Thyroid gland (tissue), 4 donors: Measurements from ENCODE around the gene ATP8A1. TPM values are rescaled to one million over a fixed set of nuclear protein-coding genes. Genes with fewer than 3 reads are reported as not detected.

Source experiments
- DNase-seq, 2 donors: peaks; one replicate each; pipeline ENCODE4 v3.0.0-alpha.2; 2019
- H3K27ac ChIP-seq, 3 donors: fragments of 200-600 bp; sonication (generic); 1 replicate in 2 of 3; 2 replicates in 1 of 3; pipeline ENCODE4 v1.5.1; 2016 to 2019; ENCODE audit warnings: mild to moderate bottlenecking in 1 of 3, moderate library complexity in 1 of 3
- H3K27me3 ChIP-seq: fragments of 200-600 bp; sonication (generic); one replicate; pipeline ENCODE4 v1.5.1; 2019
- H3K36me3 ChIP-seq, 2 donors: fragments of 200-600 bp; sonication (generic); one replicate each; pipeline ENCODE4 v1.5.1; 2016 to 2019
- H3K4me1 ChIP-seq, 2 donors: fragments of 200-600 bp; sonication (generic); one replicate each; pipeline ENCODE4 v1.5.1; 2017 to 2019
- H3K4me3 ChIP-seq, 3 donors: fragments of 200-600 bp; sonication (generic); replicated peaks in 1 of 3; 1 replicate in 2 of 3; 2 replicates in 1 of 3; pipeline ENCODE4 v1.5.1; 2016; ENCODE audit warnings: mild to moderate bottlenecking in 1 of 3
- H3K9me3 ChIP-seq: fragments of 200-600 bp; sonication (generic); one replicate; pipeline ENCODE4 v1.5.1; 2017
- POLR2A ChIP-seq, 2 donors: fragments of 450-650 bp; IDR thresholded peaks; one replicate each; pipeline ENCODE4 v1.6.1; 2017; ENCODE audit warnings: antibody characterized with exemption in 2 of 2, mild to moderate bottlenecking in 2 of 2, moderate library complexity in 1 of 2
- WGBS, 2 donors: methylation state at CpG; one replicate each; pipeline ENCODE4 v1.1.5; 2017; 5-methylcytosine and 5-hydroxymethylcytosine counted together
- intact Hi-C: fragments of 100-400 bp; cut with DNase I; formaldehyde crosslinking; loops from one replicate; pipeline ENCODE4 v1.15.1; 2023
- total RNA-seq, 4 donors: library from RNA; depleted of rRNA; stranded (reverse); fragments of >200 nt; gene quantifications; one replicate each; pipeline ENCODE4 v1.2.3, GENCODE V29; 2016
- TF ChIP-seq, protein P1 (sequence below), 6 experiments: fragments of 200-600 bp in 3 of 6; fragments of 450-650 bp in 3 of 6; sonication (generic) in 3 of 6; IDR thresholded peaks; one replicate each; pipeline ENCODE4 v1.5.1; 2016 to 2019; ENCODE audit warnings: antibody characterized with exemption in 6 of 6, mild to moderate bottlenecking in 2 of 6, inconsistent platforms in 1 of 6, moderate library complexity in 1 of 6

The ATP8A1 gene
- total RNA-seq, 4 donors from 2014 or later: 191 to 274 (median 245) TPM

DNA sequence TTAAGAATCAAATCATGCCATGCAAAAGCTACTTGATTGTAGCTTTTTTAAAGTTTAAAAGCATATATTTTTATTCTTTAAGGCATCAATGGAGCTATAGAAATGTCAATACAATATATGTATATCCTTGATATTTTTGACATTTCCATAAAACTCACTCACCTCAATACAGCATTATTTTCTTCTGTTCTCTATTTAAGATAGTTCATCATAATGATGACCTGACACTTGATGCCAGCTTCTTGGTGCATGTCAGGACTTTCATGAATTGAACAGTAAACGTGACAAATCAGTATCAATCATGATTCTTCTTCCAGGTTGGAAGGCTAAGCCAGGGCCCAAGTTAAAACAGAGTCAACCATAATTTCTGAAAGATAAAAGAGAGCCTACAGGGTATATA lies 33.6 kb upstream of the ATP8A1 start:
- Histone ChIP-seq H3K27me3 (no peaks in the 10 kb centered on the region), H3K27ac (no peak overlapping the region), H3K9me3 (no peaks in the 10 kb centered on the region), H3K4me1 (no peaks in the 10 kb centered on the region), H3K36me3 (no peaks in the 10 kb centered on the region), H3K4me3 (no peak overlapping the region)
- no peak for DNase-seq
- TF ChIP-seq POLR2A (IDR thresholded peaks at IDR 0.05): no peak
- TF ChIP-seq, protein P1, sequence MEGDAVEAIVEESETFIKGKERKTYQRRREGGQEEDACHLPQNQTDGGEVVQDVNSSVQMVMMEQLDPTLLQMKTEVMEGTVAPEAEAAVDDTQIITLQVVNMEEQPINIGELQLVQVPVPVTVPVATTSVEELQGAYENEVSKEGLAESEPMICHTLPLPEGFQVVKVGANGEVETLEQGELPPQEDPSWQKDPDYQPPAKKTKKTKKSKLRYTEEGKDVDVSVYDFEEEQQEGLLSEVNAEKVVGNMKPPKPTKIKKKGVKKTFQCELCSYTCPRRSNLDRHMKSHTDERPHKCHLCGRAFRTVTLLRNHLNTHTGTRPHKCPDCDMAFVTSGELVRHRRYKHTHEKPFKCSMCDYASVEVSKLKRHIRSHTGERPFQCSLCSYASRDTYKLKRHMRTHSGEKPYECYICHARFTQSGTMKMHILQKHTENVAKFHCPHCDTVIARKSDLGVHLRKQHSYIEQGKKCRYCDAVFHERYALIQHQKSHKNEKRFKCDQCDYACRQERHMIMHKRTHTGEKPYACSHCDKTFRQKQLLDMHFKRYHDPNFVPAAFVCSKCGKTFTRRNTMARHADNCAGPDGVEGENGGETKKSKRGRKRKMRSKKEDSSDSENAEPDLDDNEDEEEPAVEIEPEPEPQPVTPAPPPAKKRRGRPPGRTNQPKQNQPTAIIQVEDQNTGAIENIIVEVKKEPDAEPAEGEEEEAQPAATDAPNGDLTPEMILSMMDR (IDR thresholded peaks at IDR 0.05): no peak
- 0% methylated on average over 1 of the region's 1 CpG for WGBS, 2 donors
- intact Hi-C loops: no loop called here

DNA sequence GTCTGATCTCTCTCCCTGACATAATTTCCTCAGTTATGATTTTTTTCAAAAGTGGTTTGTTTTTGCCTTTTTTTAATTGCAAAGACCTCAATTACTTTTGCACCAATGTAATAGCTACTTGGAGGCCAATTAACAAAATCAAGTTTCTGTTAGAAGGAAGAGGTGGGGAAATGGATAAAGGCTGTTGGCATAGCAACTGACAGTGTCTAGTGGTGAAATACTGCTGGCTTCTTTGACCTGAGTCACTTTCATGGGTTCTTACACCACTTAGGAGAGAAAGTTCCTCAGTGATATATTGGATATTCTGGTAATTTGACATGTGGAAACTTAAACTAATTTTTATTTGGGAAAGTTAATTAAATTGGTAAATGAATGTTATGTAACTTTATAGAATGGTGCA lies 26.5 kb upstream of the ATP8A1 start:
- intact Hi-C loops: no loop called here
- no peaks in the 10 kb centered on the region for H3K9me3 ChIP-seq
- TF ChIP-seq, protein P1 (IDR thresholded peaks at IDR 0.05): no peak
- no peak for TF ChIP-seq POLR2A (IDR thresholded peaks at IDR 0.05)

DNA sequence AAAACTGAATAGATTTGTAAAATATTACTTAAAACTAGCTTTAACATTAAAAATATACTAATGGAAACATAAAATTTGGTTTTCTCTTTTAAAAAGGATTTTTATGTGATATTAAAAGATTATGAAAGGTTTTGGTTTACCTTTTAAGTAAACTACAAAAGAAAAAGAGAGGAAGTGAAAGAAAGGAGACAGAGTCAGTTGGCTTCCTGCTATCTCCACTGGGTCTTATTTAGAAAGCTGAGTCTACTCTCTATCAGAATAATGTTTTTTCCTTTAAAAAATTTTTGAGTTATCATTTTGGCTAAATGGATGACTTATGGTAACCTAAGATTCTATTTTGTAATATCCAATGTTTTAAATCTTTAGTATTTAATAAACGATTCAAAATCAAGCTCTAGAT lies 21.6 kb upstream of the ATP8A1 start:
- WGBS, 2 donors: 91 to 92% methylated on average over 1 of the region's 1 CpG
- DNase-seq: no peak

More for the DNA sequence above, 26.5 kb upstream of the ATP8A1 start:
- DNase-seq: no peak
- Histone ChIP-seq H3K36me3 (no peaks in the 10 kb centered on the region), H3K4me3 (no peak overlapping the region), H3K27ac (no peak overlapping the region), H3K4me1 (no peaks in the 10 kb centered on the region), H3K27me3 (no peaks in the 10 kb centered on the region)

GRCh38 chr4:42676066-42676951 lies 19.4 kb upstream of the ATP8A1 start:
- 76 to 78% methylated on average over 8 of the region's 8 CpGs for WGBS, 2 donors
- no peaks in the 10 kb centered on the region for H3K36me3 ChIP-seq
- no peak overlapping the region for H3K4me3 ChIP-seq
- intact Hi-C loops: no loop called here
- TF ChIP-seq, protein P1 (IDR thresholded peaks at IDR 0.05): no peak
- no peak for TF ChIP-seq POLR2A (IDR thresholded peaks at IDR 0.05)
- no peaks in the 10 kb centered on the region for H3K27me3 ChIP-seq
- DNase-seq: no peak
- H3K4me1 ChIP-seq: peaks cover 31 to 39% of the 10 kb centered on the region in 2 donors
- H3K27ac ChIP-seq: peak overlapping the region in 2 of 3 donors; percentile 51 to 80
- H3K9me3 ChIP-seq: no peaks in the 10 kb centered on the region

More for the DNA sequence above, 21.6 kb upstream of the ATP8A1 start:
- Histone ChIP-seq H3K4me3 (no peak overlapping the region), H3K27ac (no peak overlapping the region), H3K36me3 (no peaks in the 10 kb centered on the region), H3K27me3 (no peaks in the 10 kb centered on the region), H3K9me3 (no peaks in the 10 kb centered on the region), H3K4me1 (peaks cover 15 to 19% of the 10 kb centered on the region in 2 donors)
- intact Hi-C loops: no loop called here
- no peak for TF ChIP-seq POLR2A (IDR thresholded peaks at IDR 0.05)
- TF ChIP-seq, protein P1 (IDR thresholded peaks at IDR 0.05): no peak

- 0% methylated on average over 2 of the region's 2 CpGs for WGBS, 2 donors
- TF ChIP-seq POLR2A (IDR thresholded peaks at IDR 0.05): peak in 1 of 2 donors; percentile 27
- TF ChIP-seq, protein P1 (IDR thresholded peaks at IDR 0.05): no peak
- Histone ChIP-seq H3K4me1 (peaks cover 40 to 55% of the 10 kb centered on the region in 2 donors), H3K4me3 (no peak overlapping the region), H3K36me3 (no peaks in the 10 kb centered on the region), H3K27ac (peak overlapping the region; percentile 77 to 85 (median 80)), H3K9me3 (no peaks in the 10 kb centered on the region), H3K27me3 (no peaks in the 10 kb centered on the region)
- DNase-seq: peak; percentile 92 to 93
- intact Hi-C loops: no loop called here
These were observed 16.1 kb upstream of the ATP8A1 start for GRCh38 chr4:42673082-42673425.
